ENCODE measurements around the gene SUFU. TPM values are rescaled to one million over a fixed set of nuclear protein-coding genes. Genes with fewer than 3 reads are reported as not detected.

Gene SUFU
- total and polyA plus RNA-seq, 2 of the 13 experiments (the other 11 are each of a cell fraction or from before 2014, with no cell fraction given): 2.9 to 5.5 TPM

- intact Hi-C loops (cut with micrococcal nuclease; ENCODE audit: unreplicated experiment) (no loop called here), in situ Hi-C loops (cut with HindIII; ENCODE audit: extremely low pct_ligation_motif_present, low pct_unique_long_range_greater_than_20kb) (no loop called here)
- peaks cover under 1% of the 10 kb centered on the region for H3K79me2 ChIP-seq (ENCODE audit: insufficient read depth, low read length)
- FAIRE-seq: no peak
- H3K9ac ChIP-seq (ENCODE audit: insufficient read depth, low read depth, low read length): no peak overlapping the region
- no peaks in the 10 kb centered on the region for H3K9me3 ChIP-seq (ENCODE audit: low read length)
- no peak overlapping the region for H3K4me2 ChIP-seq (ENCODE audit: low read depth, low read length)
- H3K27me3 ChIP-seq (ENCODE audit: control insufficient read depth in 1 of 2, insufficient read depth in 2 of 2, low read length in 2 of 2): no peaks in the 10 kb centered on the region
- no TSS peak for BruUV-seq (replicated peaks)
- peaks cover 36% of the 10 kb centered on the region for H3K4me1 ChIP-seq (ENCODE audit: insufficient read depth, low read length)
- 89% methylated on average over 6 of the region's 7 CpGs for WGBS (ENCODE audit: low lambda C conversion rate)
- no peak for ATAC-seq
- H3K27ac ChIP-seq (ENCODE audit: extremely low read length, insufficient read depth, low read length): no peak overlapping the region
- H4K20me1 ChIP-seq (ENCODE audit: insufficient read depth, low read length): no peaks in the 10 kb centered on the region
- no peak overlapping the region for H3K4me3 ChIP-seq (replicated peaks in 1 of 3; ENCODE audit: insufficient read depth in 1 of 3, low read depth in 2 of 3, low read length in 3 of 3)
- TF ChIP-seq CERS6 (CRISPR knock-in tag; IDR thresholded peaks at IDR 0.05): no peak
- TF ChIP-seq NFYC (CRISPR knock-in tag; IDR thresholded peaks at IDR 0.05): no peak
- no peak for TF ChIP-seq MED1 (CRISPR knock-in tag; IDR thresholded peaks at IDR 0.05)
- TF ChIP-seq PHB2 (IDR thresholded peaks at IDR 0.05; ENCODE audit: partially characterized antibody): no peak
- no peak for TF ChIP-seq ZBED4 (CRISPR knock-in tag; IDR thresholded peaks at IDR 0.05; ENCODE audit: borderline replicate concordance)
- no peak for TF ChIP-seq EP300 (IDR thresholded peaks at IDR 0.05; ENCODE audit: low read depth in 2 of 2, low read length in 2 of 2)
- TF ChIP-seq EP300 (CRISPR knock-in tag; IDR thresholded peaks at IDR 0.05; ENCODE audit: borderline replicate concordance): no peak
- no peak for TF ChIP-seq BATF2 (CRISPR knock-in tag; IDR thresholded peaks at IDR 0.05)
- no peak for TF ChIP-seq NFRKB (IDR thresholded peaks at IDR 0.05)
- no peak for TF ChIP-seq NFE2L1 (CRISPR knock-in tag; IDR thresholded peaks at IDR 0.05; ENCODE audit: borderline replicate concordance)
- no peak for TF ChIP-seq FOSL2 (CRISPR knock-in tag; IDR thresholded peaks at IDR 0.05)
- H2AFZ ChIP-seq (ENCODE audit: low read length): no peak overlapping the region
- POLR2A ChIA-PET: interaction anchor here (1.5 kb wide), 1 partner anchor 24 kb away, joined by 4 read pairs; no protein-coding TSS in a partner anchor
- CTCF ChIA-PET (ENCODE audit: low intra/inter-chr PET ratio, low total read pairs): no interaction called here
- peaks cover 0 to 13% of the 10 kb centered on the region in 2 experiments; a peak in 2 of 5 replicates for H3K36me3 ChIP-seq (replicated peaks in 1 of 2; ENCODE audit: control insufficient read depth in 1 of 2, insufficient read depth in 2 of 2, low read length in 2 of 2)
- no peak for DNase-seq (ENCODE audit: low spot score)
Measured at GRCh38 chr10:102603946-102604345, 100.2 kb downstream of the SUFU start.

Data from HepG2 (cell line).